HEK293 (cell line): Measurements from ENCODE around the gene SUSD2.

Source experiments
- SETDB1 ChIP-seq: IDR thresholded peaks from one replicate; pipeline ENCODE4 v1.6.1; 2017; ENCODE audit warnings: mild to moderate bottlenecking, low read length, moderate library complexity, mixed read lengths; ENCODE audit not compliant: insufficient read length
- ZNF560 ChIP-seq: fragments of 450-650 bp; formaldehyde crosslinking; IDR thresholded peaks from 2 replicates; pipeline ENCODE4 v1.5.1; 2017; ENCODE audit warnings: missing biosample characterization, missing genetic modification characterization, borderline replicate concordance
- TF ChIP-seq, protein P1 (sequence below): fragments of 450-650 bp; formaldehyde crosslinking; IDR thresholded peaks from 2 replicates; pipeline ENCODE4 v1.5.1; 2016; ENCODE audit warnings: missing biosample characterization, missing genetic modification characterization
- TF ChIP-seq, protein P2 (sequence below): sonication (generic); formaldehyde crosslinking; IDR thresholded peaks from 2 replicates; pipeline ENCODE4 v1.8.1; 2022; ENCODE audit warnings: mild to moderate bottlenecking, moderate library complexity, missing genetic modification reagents
- TF ChIP-seq, protein P3 (sequence below): fragments of 450-650 bp; formaldehyde crosslinking; IDR thresholded peaks from 2 replicates; pipeline ENCODE4 v1.5.1; 2016; ENCODE audit warnings: missing biosample characterization, missing genetic modification characterization
- TF ChIP-seq, protein P4 (sequence below): fragments of 450-650 bp; formaldehyde crosslinking; IDR thresholded peaks from 2 replicates; pipeline ENCODE4 v1.5.1; 2016; ENCODE audit warnings: missing biosample characterization, missing genetic modification characterization, low read depth

GRCh38 chr22:24153959-24154358 is 27.3 kb upstream of the SUSD2 start:
- TF ChIP-seq, protein P1, sequence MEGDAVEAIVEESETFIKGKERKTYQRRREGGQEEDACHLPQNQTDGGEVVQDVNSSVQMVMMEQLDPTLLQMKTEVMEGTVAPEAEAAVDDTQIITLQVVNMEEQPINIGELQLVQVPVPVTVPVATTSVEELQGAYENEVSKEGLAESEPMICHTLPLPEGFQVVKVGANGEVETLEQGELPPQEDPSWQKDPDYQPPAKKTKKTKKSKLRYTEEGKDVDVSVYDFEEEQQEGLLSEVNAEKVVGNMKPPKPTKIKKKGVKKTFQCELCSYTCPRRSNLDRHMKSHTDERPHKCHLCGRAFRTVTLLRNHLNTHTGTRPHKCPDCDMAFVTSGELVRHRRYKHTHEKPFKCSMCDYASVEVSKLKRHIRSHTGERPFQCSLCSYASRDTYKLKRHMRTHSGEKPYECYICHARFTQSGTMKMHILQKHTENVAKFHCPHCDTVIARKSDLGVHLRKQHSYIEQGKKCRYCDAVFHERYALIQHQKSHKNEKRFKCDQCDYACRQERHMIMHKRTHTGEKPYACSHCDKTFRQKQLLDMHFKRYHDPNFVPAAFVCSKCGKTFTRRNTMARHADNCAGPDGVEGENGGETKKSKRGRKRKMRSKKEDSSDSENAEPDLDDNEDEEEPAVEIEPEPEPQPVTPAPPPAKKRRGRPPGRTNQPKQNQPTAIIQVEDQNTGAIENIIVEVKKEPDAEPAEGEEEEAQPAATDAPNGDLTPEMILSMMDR, result no peak
- TF ChIP-seq SETDB1 (no peak), ZNF560 (tag by site-specific recombination) (no peak)
- TF ChIP-seq, protein P2, sequence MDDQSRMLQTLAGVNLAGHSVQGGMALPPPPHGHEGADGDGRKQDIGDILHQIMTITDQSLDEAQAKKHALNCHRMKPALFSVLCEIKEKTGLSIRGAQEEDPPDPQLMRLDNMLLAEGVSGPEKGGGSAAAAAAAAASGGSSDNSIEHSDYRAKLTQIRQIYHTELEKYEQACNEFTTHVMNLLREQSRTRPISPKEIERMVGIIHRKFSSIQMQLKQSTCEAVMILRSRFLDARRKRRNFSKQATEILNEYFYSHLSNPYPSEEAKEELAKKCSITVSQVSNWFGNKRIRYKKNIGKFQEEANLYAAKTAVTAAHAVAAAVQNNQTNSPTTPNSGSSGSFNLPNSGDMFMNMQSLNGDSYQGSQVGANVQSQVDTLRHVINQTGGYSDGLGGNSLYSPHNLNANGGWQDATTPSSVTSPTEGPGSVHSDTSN (CRISPR knock-in tag), result no peak
- TF ChIP-seq, protein P3, sequence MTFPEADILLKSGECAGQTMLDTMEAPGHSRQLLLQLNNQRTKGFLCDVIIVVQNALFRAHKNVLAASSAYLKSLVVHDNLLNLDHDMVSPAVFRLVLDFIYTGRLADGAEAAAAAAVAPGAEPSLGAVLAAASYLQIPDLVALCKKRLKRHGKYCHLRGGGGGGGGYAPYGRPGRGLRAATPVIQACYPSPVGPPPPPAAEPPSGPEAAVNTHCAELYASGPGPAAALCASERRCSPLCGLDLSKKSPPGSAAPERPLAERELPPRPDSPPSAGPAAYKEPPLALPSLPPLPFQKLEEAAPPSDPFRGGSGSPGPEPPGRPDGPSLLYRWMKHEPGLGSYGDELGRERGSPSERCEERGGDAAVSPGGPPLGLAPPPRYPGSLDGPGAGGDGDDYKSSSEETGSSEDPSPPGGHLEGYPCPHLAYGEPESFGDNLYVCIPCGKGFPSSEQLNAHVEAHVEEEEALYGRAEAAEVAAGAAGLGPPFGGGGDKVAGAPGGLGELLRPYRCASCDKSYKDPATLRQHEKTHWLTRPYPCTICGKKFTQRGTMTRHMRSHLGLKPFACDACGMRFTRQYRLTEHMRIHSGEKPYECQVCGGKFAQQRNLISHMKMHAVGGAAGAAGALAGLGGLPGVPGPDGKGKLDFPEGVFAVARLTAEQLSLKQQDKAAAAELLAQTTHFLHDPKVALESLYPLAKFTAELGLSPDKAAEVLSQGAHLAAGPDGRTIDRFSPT (tag by site-specific recombination), result no peak
- TF ChIP-seq, protein P4, sequence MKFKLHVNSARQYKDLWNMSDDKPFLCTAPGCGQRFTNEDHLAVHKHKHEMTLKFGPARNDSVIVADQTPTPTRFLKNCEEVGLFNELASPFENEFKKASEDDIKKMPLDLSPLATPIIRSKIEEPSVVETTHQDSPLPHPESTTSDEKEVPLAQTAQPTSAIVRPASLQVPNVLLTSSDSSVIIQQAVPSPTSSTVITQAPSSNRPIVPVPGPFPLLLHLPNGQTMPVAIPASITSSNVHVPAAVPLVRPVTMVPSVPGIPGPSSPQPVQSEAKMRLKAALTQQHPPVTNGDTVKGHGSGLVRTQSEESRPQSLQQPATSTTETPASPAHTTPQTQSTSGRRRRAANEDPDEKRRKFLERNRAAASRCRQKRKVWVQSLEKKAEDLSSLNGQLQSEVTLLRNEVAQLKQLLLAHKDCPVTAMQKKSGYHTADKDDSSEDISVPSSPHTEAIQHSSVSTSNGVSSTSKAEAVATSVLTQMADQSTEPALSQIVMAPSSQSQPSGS (tag by site-specific recombination), result no peak
